NCI-H1105 treated with DMSO at 0.1 percent for 48 hours (cell line): ENCODE results near the gene RBM38.

Experiments used
- DNase-seq: peaks from one replicate; lab custom pipeline; 2025; lab: John Stamatoyannopoulos, UW

The RBM38 gene

GRCh38 chr20:57451431-57451794 is 60.2 kb downstream of the RBM38 start:
- no peak for DNase-seq

GRCh38 chr20:57451795-57452661 is 60.8 kb downstream of the RBM38 start:
- no peak for DNase-seq

GRCh38 chr20:57455386-57455785 is 64.2 kb downstream of the RBM38 start:
- no peak for DNase-seq

- DNase-seq, result no peak
These were observed 64.9 kb downstream of the RBM38 start for GRCh38 chr20:57456116-57456515.

GRCh38 chr20:57457243-57458095 is 66.3 kb downstream of the RBM38 start:
- DNase-seq, result no peak

GRCh38 chr20:57458400-57459160 is 67.4 kb downstream of the RBM38 start:
- DNase-seq, result no peak
